Left colon (tissue), 2 donors: ENCODE results near the gene CWC22. TPM values are rescaled to one million over a fixed set of nuclear protein-coding genes. Genes with fewer than 3 reads are reported as not detected.
"Not testable (repeated sequence)": the region's sequence is repeated elsewhere in the genome, so short reads cannot be mapped to it uniquely, and the experiment has no call there.

ENCODE experiments used
- ATAC-seq: fragments of 200-7000 bp; cut with Tn5 transposase; one replicate; pipeline ENCODE4 v1.9.1; 2020; ENCODE audit warnings: mild to moderate bottlenecking, moderate library complexity
- DNase-seq, 2 donors: peaks; one replicate each; pipeline ENCODE4 v3.0.0-alpha.2; 2020
- intact Hi-C, 2 donors: fragments of 100-400 bp; cut with DNase I in 1 of 2; cut with micrococcal nuclease in 1 of 2; formaldehyde crosslinking; loops; one replicate each; pipeline versions ENCODE4 v1.11.2 to v1.14.0; 2022; cut with DNase I, micrococcal nuclease
- long read RNA-seq: library from polyadenylated mRNA; unstranded; transcript quantifications from one replicate; pipeline ENCODE4 v2.0.0, GENCODE V29; 2021
- total RNA-seq, 2 donors: library from RNA; stranded (reverse); fragmentation: NEBNext Ultra II Directional; extraction: Animal tissue kit (Norgen Biotek cat#: 25700); gene quantifications; one replicate each; pipeline ENCODE4 v1.2.1, GENCODE V29; 2021
- donor health status: DM: no; HTN: no; CAD: no.
- donor health status: DM: yes; HTN: yes; CAD: no.

CWC22 gene
- 10 to 100 TPM; 12.3 to 13.7 TPM for total RNA-seq
- long read RNA-seq, transcript CWC22-201 (20 exons, 2,392 nt), result major isoform, 14 of 17 reads
- long read RNA-seq, partial matches to known transcripts, result 3 of 17 reads
- long read RNA-seq, other reads (novel, unspliced or antisense), result 0 of 17 reads

DNA sequence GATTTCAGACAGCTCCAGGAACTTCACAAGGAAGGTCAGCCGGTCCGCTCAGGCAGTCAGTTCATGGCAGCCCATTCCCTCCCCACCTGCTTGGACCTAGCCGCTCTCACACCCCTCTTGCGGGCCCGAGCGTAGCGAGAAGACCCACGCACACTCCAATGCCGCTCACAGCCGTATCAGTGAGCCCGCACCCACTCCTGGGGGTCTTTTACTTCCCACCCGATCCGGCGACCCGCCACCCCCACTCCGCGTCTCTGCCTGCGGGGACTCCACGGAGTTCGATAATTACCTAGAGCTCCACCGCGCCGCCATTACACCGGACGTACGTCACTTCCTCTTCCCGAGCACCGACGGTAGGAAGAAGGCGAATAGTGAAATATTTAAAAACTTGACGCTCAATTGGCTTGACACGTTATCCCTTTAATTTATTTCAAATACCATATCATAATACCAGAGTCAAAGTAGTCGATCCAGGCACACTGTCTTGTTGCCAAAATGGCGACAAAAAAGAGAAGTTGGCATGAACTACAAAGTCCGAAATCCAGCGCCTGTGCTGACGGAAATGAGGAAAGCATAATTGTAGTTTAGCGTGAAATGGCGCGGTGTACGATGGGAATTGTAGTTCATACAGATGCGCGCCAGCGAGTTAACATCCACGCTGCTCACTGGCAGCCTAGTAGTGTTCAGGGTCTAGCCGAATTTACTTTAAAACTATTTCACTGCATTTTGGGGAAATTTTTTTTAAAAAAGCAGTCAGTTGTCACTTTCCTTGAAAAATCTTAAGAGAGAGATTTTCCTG lies at the start of gene CWC22:
Gene CWC22 (minus strand): TSS at position 517 of the 799 bp plus-strand sequence. CDS start 13,956 bp downstream, outside the sequence.
- DNase-seq (peak; percentile 84 to 90), ATAC-seq (peak; percentile 95)
- intact Hi-C loops, result no loop called here

DNA sequence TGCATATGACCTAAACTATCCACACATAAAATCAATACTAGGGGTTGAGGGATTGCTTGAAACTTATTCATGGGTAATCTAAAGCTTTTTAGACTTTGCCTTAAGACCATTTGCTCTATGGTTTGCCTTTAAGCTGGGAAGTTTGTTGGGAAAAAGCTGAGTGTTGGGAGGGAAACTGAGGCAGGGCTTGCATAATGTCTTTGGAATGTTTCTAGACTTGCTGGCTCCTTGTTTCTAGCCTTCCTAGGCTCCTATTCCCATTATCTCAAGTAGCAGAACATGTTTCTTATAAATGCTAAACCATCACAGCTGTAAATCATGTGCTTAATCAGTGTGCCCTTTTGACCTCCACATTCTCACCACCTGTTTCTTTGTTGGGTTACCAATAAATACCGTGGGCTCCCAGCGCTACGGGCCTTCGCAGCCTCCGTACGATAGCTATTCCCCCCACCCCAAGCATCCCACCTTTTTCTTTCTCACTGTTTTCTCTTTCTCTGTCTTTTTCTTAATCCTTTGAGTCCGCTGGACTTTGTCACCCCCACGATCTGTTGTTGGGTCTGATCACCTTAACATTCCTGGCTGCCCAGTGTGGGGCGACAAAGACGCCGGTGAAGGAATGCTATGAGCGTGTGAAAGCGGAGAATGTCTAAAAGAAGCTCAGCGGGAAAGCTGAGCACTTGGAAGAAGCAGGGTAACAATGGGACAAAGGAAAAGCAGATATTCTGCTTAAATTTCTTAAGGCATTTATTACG lies 49.4 kb upstream of the CWC22 start:
- DNase-seq (no peak), ATAC-seq (no peak)
- intact Hi-C loops, result no loop called here

DNA sequence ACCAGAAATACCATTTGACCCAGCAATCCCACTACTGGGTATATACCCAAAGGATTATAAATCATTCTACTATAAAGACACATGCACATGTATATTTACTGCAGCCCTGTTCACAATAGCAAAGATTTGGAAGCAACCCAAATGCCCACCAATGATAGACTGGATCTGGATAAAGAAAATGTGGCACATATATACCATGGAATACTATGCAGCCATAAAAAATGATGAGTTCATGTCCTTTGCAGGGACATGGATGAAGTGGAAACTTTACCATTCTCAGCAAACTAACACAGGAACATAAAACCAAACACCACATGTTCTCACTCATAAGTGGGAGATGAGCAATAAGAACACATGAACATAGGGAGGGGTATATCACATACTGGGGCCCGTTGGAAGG lies 47.5 kb upstream of the CWC22 start:
- intact Hi-C loops, DNase-seq, ATAC-seq: not testable (repeated sequence)

DNA sequence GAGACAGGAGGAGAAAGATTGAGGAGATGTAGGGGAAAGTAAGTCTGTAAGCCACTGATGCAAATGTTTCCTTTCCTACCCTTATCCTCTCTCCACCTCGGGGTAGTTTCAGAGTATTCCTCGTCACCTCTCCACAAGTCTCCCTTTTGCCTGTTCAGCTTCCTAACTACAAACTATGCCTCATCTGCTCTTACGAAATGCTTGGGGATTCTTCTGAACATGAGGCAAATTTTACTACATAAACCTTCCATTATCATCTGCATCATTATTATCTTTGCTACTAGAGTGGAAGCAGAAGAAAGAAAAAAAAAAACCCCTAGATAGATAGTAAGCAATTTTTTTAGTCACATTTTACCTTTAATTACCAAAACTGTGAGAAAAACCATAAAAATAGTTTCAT lies 43.1 kb upstream of the CWC22 start:
- ATAC-seq, result no peak
- intact Hi-C loops, result no loop called here

DNA sequence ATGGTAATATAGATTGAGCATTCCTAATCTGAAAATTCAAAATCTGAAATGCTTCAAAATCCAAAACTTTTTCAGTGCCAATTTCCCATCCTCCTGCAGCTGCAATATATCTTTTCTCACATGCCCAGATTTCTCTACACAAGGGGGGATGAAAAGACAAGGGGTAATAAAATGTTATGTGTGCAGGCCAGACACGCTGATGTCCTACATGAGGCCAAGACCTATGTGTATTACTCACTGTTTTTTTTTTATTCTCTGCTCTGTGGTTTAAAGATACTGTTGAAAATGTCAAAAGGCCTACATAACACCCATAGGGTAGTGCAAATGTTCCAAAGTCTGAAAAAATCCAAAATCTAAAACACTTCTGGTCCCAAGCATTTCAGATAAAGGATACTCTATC lies 41.2 kb upstream of the CWC22 start:
- ATAC-seq (no peak), DNase-seq (no peak)
- intact Hi-C loops, result no loop called here

More for the DNA sequence above, 43.1 kb upstream of the CWC22 start:
- DNase-seq, result no peak

DNA sequence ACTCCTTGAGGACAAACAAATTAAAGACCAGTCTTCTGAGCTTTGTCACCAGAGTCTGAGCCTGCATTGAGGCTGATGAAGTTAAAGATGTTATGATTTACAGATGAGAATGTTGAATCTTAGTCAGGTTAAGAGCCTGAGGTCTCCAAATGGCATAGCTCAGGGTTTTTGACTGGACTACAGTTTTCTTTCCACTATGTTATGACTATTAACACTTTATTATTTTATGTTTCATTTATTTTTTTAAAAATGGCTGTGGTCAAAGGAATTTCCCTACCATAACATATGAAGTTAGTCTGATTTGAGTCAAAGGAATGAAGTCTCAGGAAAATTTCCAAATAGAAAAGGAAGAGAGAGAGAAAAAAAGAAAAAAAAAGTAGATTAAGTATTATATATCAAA lies 39.7 kb upstream of the CWC22 start:
- DNase-seq (no peak), ATAC-seq (no peak)
- intact Hi-C loops, result no loop called here

DNA sequence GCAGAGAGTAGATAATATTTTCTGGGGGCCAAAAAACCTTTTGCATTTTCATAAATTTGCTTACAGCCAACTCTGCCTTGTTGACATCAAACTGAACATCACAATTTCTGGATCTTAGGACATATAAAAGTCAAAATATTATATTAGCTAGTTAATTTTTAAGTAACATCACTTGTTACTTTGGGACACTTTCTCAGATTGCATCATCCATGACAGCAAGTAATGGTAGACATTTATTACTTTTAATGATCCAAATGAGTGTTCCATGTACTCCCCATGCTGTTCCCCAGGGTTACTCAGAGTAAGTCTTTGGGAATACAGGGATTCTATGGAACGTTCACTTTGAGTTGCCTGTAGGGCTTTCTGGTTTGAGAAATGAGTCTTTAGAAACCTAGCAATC lies 39.1 kb upstream of the CWC22 start:
- ATAC-seq, result no peak
- no peak for DNase-seq
- intact Hi-C loops, result no loop called here

DNA sequence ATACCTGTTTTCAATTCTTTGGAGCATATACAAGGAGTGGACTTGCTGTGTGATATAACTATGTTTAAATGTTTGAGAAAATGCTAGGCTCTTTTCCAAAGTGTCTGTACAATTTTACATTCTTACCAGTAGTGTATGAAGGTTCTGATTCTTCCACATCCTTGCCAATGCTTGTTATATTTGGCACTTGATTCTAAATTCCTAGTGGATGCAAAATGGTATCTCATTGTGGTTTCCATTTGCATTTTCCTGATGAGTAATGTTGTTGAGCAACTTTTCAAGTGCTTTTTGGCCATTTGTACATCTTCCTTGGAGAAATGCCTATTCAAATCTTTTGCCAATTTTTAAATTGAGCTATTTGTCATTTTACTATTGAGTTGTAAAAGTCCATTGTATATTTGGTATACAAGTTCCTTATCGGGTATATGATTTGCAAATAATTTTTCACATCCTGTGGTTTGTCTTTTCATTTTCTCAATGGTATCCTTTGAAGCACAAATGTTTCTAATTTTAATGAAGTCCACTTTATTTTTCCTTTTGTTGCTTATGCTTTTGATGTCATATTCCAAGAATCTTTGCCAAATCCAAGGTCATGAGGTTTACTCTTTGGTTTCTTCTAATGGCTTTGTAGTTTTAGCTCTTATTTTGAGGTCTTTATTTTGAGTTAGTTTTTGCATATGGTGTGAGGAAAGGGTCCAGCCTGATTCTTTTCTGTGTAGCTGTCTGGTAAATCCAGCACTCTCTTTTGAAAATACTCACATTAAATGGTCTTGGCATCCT lies 33.2 kb upstream of the CWC22 start:
- no peak for ATAC-seq
- intact Hi-C loops, result no loop called here
- DNase-seq, result no peak

DNA sequence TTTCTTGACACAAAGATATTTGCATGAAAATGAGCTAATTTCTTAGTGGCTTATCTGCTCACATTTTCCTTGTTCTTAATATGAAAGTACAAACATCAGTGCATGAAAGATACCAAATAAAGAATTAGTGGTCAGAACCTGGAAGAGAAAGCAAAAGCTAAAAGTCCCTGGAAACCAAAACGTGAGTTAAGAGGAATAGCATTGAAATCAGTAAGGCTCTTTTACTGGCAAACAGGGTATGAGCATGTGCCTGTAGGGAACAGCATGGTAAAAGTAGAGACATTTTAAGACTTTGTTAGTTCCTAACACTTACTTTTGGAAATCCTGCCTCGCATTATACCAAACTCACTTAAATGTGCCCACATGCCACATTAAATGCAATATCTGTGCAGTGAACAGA lies 31.9 kb upstream of the CWC22 start:
- ATAC-seq, result no peak
- intact Hi-C loops, result no loop called here
- DNase-seq, result no peak

DNA sequence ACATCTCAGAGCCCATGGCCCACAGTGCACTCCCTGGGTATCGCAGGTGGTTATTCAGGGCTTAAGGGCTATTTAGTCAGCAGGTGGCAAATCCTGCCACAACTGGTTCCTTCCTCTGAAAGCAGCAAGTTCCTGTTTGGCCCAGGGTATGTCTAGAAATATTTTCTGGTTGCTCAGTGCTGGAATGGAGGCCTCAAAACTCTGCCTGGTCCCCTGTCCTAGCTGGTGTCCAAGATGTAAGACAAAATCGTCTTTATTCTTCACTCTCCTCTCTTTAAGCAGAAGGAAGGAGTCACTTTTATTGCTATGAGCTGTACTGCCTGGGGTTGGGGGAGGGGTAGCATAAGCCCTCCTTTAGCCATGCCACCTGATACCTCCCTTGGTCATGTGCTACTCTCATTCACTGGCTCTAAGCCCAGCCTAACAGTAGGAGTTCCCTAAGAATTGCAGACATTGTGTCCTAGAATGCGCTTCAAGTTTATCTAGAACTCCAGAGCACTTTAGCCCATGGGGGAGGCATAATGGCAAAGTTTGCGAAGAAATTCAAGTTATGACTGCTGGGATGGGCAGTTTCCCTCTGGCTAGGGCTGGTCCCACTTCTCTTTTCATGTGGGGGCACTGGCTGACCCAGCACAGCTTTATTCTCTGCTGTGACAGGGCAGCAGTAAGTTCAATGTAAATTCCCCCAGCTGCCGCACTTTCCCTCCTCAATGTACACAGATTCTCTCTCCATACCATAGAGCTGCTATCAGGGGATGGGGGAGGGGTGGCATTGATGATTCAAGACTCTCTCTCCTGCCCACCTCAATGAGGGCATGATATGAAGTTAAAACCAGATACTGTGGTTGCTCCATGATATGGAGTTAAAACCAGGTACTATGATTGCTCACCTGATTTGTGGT lies 27.1 kb upstream of the CWC22 start:
- ATAC-seq (peak; percentile 60), DNase-seq (no peak)
- intact Hi-C loops, result no loop called here

DNA sequence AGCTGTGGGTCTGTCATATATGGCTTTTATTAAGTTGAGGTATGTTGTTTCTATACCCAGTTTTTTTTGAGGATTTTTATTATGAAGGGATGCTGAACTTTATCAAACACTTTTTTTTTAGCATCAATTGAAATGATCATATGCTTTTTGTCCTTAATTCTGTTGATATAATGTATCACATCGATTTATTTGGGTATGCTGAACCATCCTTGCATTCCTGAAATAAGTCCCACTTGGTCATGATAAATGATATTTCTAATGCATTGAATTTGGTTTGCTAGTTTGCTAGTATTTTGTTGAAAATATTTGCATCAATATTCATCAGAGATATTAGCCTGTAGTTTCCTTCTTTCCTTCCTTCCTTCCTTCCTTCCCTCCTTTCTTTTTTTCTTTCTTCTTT lies 22.5 kb upstream of the CWC22 start:
- no peak for ATAC-seq
- intact Hi-C loops, result no loop called here
- no peak for DNase-seq

DNA sequence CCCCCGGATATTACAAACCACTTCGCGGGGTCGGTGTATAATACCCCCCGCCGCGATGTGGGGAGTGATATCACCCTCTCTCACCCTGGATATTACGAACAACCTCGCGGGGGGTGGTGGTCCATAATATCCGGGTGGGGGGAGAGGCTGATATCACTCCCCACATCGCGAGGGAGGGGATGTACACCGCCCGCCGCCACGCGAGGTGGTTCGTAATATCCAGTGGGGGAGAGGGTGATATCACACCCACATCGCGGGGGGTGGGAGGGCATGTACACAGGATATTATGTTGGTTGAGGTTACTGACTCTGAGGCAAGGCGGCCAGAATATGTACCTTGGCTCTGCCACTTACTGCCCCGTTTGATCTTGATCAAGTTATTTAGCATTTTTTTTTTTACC lies 14.8 kb upstream of the CWC22 start:
- ATAC-seq, result no peak
- no peak for DNase-seq
- intact Hi-C loops, result no loop called here

DNA sequence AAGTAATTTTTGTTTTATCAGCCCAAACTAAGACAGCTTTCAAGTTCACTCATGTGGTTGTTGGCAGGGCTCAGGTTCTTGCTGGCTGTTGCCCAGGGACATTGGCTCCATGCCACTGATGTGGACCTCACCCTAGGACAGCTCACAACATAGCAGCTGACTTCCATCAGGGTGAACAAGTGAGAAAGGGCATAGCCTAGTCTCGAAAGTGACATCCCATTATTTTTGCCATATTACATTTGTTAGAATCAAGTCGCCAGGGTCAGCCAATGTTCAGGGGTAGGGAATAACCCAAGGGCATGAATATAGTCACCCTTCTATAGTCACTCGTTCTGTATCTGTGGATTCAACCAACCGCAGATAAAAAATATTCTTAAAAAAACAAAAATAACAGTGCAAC lies 10.7 kb upstream of the CWC22 start:
- intact Hi-C loops, result no loop called here
- ATAC-seq, result no peak

DNA sequence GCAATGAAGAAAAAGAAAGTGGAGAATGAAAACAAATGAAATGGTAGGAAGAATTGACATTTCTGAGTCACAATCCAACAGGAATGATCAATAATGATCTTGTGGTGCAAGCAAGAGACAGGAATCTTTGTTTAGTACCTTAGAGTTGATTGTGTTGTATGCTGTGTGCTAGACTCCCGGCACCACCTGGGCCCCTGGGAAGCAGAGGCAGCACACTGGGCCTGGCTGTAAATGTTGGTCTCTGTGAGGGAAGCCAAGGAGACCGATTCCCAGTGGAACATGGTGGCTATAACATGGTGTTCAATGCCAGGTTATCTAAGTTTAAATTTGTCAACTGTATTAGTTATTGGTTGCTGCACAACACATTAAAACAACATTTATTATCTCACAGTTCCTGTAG lies 9.8 kb upstream of the CWC22 start:
- no peak for ATAC-seq
- no peak for DNase-seq
- intact Hi-C loops, result no loop called here

More for the DNA sequence above, 10.7 kb upstream of the CWC22 start:
- no peak for DNase-seq

DNA sequence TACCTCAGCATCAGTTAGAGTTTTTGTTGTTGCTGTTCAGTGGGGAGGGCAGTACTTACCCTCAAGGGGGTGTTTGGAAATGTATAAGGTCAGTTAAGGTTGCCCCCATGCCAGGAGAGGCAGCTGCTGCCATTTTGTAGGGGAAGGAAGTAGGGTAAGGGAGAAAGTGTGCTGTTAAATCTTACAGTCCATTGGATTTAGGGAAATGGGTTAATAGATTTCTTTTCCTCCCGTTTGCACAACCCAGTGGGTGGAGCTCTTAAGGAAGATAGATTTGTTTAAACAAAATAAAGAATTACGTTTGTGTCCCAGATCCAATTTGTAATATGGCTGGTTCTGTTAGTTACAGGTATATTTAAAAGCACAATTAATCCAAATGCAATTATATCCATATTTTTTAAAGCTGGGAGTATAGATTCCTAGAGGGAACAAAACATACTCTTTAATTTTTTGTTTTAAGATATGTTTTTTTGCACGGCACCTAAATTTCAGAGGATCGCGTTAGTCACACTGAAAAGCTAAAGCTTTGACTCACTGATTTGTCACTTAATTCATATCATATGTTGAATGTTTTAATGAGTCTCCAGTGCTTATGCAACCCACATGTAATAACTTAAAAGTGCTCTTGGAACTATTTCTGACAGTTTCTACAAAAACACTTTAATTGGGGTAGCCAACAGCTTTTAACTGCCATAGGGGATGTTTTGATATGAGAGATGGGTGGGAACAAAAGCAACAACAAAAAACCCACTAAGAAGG lies 9.0 kb upstream of the CWC22 start:
- intact Hi-C loops, result no loop called here
- DNase-seq, result no peak
- ATAC-seq, result no peak

DNA sequence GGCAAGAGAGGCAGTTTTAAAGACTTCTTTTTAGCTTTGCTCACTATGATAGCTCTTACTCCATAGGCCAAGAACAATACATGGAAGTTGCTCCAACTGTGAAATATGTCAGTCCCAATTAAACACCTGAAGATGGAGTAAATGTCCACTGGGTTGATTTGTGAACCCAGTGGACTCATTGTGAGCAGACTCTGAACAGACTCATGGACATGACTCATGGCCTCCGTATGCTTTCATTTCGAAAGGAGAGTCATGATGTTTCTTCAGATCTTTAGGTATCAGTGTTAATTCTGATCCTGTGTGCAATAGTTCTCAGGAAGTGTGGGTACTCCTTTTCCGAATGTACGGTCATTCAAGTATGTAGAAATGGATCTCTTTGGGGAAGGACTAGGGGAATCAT lies 5.4 kb upstream of the CWC22 start:
- DNase-seq, result no peak
- intact Hi-C loops, result no loop called here
- no peak for ATAC-seq

DNA sequence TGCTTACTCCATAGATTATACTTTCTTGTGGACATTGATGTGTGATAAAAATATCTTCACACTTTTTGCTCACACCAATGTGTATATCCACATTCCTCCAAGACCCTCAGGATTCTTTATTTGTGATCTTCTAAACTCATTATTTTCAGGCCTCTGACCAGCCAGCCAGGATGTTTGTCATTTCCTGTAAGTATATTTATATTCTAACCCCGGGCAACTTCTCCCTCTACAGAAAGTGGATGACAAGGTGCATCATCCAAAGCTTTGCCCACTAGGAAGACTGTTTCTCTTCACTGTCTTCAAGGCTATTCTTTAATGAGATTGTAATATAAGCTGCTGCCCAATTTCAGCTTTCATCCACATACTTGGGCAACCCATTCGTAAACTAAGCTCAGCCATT lies 3.6 kb upstream of the CWC22 start:
- intact Hi-C loops, result no loop called here
- no peak for ATAC-seq
- DNase-seq, result no peak

DNA sequence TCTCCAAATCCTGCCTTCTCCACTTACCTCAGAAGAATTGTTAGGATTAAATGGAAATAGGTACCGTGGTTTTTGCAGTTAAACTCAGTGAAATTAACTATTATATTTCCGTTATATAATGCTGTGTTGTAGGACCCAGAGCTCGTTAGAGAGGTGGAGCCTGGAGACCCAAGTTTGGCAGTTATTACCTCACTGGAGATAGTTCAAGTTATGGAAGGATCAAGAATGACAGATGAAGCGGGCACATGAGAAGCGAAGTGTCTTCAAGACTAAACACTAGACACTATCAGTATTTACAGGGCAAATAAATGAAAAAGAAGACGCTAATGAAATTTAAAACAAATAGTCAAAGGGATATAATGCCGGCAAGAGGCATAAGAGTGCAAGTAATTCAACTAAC lies 866 bp downstream of the CWC22 start:
- no peak for ATAC-seq
- intact Hi-C loops, result no loop called here
- DNase-seq, result no peak
